Measurements from ENCODE around the gene STMN3.

Gene STMN3

DNA sequence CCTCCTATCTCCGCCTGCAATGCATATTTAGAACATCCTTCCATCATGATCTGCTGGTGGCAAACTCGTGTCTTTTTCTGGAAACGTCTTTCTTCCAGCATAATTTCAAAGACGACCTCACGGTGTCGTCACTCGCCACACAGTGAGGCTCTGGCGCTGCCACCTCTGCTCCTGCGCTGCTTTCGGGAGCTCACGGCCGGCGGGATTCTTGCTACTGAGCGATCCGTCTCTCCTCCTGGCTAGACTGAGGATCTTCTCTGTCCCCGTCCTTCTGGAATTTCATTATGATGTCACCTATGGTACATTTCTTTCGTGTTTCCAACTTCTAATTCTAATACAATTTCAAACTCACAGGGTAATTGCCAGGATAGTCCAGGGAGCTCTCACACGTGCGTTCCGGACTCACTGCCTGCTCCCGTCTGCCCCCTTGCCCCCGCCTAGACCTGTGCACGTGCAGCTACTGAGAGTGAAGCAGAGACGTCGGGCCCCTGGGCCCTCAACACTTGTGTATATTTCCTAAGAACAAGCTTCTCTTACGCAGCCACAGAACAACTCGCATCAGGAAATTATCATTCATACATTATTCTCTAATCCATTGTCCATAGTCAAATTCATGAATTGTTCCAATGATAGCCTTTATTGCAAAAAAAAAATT is 53.7 kb downstream of the STMN3 start:
- no peak overlapping the region for H3K27ac ChIP-seq

DNA sequence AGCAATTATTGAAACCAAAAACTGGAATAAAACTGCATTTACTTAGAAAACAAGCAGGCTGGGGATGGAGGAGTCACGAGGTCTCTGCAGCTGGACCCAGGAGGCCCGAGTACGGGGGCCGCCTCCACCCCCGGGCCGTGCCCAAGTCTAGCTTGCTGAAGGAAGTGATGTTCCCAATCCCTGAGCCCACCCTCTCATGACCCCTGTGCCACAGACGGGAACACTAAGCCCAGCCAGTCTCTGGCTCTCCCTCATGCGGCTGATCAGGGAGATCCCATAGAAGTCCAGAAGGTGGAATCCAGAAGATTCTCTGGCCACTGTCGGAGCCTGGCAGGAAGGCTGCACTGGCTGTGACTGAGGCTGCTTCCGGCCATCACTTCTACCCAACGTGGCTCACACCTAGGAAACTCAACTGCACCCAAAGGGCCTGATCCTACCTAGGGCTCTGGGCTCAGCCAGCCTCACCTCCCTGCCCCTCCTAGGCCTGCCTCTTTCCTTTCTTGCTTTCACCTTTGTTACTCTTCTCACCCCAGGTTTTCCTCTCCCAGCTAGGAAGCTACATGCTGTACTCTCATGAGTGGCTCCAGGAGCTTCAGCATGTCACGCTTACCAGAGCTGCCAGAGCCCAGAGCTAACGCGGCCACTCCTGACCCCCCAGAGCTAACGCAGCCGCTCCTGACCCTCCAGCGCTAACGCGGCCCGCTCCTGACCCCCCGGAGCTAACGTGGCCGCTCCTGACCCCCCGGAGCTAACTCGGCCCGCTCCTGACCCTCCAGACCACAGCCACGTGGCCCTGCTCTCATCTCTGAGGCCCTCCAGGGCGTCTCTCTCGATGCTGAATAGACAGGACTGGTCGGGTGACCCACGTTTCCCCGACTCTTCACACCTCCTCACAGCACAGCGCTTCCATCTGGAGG is 54.5 kb downstream of the STMN3 start:
- TF ChIP-seq ZFX (IDR thresholded peaks at IDR 0.05) = no peak
- H3K27ac ChIP-seq = no peak overlapping the region

More for the DNA sequence above, 53.7 kb downstream of the STMN3 start:
- TF ChIP-seq, protein P1, sequence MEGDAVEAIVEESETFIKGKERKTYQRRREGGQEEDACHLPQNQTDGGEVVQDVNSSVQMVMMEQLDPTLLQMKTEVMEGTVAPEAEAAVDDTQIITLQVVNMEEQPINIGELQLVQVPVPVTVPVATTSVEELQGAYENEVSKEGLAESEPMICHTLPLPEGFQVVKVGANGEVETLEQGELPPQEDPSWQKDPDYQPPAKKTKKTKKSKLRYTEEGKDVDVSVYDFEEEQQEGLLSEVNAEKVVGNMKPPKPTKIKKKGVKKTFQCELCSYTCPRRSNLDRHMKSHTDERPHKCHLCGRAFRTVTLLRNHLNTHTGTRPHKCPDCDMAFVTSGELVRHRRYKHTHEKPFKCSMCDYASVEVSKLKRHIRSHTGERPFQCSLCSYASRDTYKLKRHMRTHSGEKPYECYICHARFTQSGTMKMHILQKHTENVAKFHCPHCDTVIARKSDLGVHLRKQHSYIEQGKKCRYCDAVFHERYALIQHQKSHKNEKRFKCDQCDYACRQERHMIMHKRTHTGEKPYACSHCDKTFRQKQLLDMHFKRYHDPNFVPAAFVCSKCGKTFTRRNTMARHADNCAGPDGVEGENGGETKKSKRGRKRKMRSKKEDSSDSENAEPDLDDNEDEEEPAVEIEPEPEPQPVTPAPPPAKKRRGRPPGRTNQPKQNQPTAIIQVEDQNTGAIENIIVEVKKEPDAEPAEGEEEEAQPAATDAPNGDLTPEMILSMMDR (conservative IDR thresholded peaks at IDR 0.05) = no peak
- TF ChIP-seq ZFX (IDR thresholded peaks at IDR 0.05) = no peak

DNA sequence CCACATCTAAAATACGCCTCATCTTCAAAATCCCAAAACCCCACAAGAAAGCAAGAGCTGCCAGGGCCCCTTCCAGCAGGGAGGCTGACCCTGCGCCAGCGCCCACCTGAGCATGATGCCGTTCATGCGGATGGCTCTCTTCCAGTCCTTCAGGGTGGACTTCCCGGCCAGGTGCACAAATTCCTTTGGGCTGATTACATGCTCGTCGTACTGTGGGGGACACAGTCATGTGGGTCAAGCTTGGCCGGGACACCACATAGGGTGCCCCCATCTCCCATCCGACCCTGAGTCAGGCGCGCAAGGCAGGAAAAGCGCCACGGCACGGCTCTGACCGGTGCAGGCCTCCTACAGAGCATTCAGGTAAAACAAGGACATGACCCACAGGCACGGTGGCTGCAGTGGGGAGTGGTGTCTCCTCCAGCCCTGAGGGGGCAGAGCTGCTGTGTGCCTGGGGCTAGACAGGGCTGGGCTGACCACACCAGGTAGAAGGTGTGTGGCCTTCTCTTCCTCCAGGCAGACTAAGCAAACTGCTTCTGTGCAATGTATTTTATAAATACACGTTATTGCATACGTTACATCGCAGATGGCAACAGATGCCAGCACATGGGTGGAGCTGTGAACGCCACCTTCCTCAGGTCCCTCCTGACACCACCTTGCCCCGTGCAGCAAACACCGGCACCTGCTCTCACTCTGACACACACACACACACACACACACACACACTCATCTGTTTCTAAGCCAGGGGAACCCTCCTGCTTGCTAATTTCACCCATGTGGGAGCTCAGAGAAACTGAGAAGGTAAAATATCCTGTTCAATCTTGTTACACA is 55.4 kb downstream of the STMN3 start:
- TF ChIP-seq, protein P1 (conservative IDR thresholded peaks at IDR 0.05) = no peak
- no peak for TF ChIP-seq ZFX (IDR thresholded peaks at IDR 0.05)
- no peak overlapping the region for H3K27ac ChIP-seq

DNA sequence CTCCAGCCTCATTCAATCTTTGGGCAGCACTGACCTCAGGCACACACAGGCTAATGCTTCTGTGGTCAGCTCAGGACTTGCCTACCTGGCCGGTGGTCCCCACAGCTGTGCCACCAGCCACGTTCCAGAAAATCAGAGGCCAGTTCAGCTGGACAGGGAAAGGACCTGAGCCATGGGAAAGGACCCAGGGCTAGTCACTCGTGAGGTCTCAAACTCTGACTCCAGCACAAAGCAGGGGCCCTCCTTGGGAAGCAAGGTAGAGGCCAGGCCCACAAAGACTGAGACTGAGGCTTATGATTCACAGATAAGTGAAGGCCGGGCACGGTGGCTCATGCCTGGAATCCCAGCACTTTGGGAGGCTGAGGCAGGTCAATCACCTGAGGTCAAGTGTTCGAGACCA is 56.8 kb downstream of the STMN3 start:
- TF ChIP-seq, protein P1 (conservative IDR thresholded peaks at IDR 0.05) = no peak
- no peak for TF ChIP-seq ZFX (IDR thresholded peaks at IDR 0.05)
- H3K27ac ChIP-seq = no peak overlapping the region

DNA sequence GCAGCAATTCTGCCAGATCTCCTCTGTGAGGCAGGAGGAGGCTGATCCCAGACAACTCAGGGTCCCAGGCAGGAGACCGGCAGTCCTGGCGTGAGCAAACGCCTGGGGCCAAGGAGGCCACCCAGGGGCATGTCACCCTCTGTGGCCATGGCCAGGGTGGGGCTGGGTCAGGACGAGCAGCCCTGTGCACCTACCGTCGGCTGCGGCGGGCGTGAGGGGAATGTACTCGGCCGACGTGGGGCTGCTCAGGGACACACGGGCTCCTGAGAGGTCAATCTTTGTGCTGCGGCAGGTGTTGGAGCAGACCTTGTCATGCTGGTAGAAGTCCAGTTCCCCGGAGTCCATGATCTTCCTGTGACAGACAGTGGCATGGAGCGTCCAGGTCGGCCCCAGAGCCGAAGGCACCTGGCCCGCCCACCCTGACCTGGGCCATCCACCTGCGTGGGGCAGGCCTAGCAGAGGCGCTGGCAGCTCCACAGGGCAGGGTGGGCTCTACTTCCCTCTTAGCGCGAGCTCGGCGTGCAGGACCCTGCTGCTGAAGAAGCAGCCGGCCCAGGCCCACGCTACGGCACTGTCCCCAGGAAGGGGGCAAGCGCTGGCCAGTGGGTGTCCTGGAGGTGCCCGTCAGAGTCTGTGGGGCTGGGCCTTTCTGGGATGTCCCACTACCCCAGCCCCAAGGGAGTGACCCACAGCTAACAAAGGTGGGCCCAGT is 57.7 kb downstream of the STMN3 start:
- H3K27ac ChIP-seq = no peak overlapping the region
- TF ChIP-seq, protein P1 (conservative IDR thresholded peaks at IDR 0.05) = no peak
- TF ChIP-seq ZFX (IDR thresholded peaks at IDR 0.05) = no peak

DNA sequence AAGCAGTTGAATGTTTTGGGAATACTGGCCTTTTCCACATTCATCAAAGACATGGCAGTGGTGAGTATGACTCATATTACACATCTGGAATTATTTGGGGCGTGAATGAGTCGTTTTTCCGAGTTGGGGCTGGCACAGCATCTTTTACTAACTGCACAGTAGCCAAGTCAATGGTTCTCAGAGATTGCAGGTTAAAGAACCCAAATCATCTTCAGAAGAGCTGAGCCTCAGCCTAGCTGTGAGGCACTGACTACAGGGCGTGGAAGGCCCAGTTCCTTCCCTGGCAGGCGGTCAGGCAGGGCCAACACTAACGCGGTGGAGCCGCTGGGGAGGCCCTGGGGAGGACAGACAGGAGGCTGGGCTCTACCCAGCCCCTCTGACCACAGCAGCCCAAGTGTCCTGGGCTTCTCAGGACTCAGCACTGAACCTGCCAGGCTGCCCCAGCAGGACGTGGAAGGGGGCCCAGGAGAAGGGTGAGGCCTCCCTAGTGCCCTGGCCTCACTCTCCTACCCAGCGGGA is 59.1 kb downstream of the STMN3 start:
- TF ChIP-seq, protein P1 (conservative IDR thresholded peaks at IDR 0.05) = no peak
- TF ChIP-seq ZFX (IDR thresholded peaks at IDR 0.05) = no peak
- no peak overlapping the region for H3K27ac ChIP-seq

DNA sequence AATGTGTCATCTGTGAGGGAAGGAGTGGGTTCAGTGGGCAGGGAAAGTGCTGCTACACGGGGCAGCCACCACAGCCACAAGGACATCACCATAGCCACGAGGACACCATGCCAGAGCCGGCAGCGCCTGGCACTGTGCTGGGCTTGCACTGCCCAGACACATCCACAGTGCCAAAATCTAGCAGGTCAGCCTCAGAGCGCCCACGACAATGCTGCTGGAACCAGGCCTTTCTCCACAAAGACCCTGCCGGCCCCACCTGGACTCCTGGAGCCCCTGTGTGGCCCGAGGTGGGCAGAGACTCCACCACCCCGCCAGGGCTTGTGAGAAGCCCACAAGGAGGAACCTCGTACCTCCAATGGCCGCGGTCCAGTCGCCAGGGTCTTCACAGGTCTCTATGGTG is 60.6 kb downstream of the STMN3 start:
- no peak overlapping the region for H3K27ac ChIP-seq
- TF ChIP-seq, protein P1 (conservative IDR thresholded peaks at IDR 0.05) = no peak
- no peak for TF ChIP-seq ZFX (IDR thresholded peaks at IDR 0.05)
